HepG2 (cell line): ENCODE data around the gene NFIC.

Experiments
- CTCF ChIP-seq: sonication (generic); formaldehyde crosslinking; IDR thresholded peaks from 2 replicates; pipeline ENCODE4 v1.5.0; 2020; ENCODE audit warnings: mild to moderate bottlenecking, missing genetic modification reagents, moderate library complexity
- POLR2A ChIP-seq, 2 experiments: IDR thresholded peaks; 2 replicates each; pipeline ENCODE4 v1.6.1; 2011; ENCODE audit warnings: low read depth in 2 of 2, low read length in 2 of 2, mild to moderate bottlenecking in 1 of 2, moderate library complexity in 1 of 2; ENCODE audit not compliant: insufficient read depth in 1 of 2
- XRCC5 ChIP-seq: fragments of 200-400 bp; formaldehyde crosslinking; optimal IDR thresholded peaks from 2 replicates; pipeline ENCODE3; 2017; ENCODE audit warnings: mild to moderate bottlenecking, low read length
- ZNF75D ChIP-seq: sonication (generic); formaldehyde crosslinking; IDR thresholded peaks from 2 replicates; pipeline ENCODE4 v1.8.1; 2023; ENCODE audit warnings: missing genetic modification reagents, mild to moderate bottlenecking, borderline replicate concordance

- TF ChIP-seq POLR2A (IDR thresholded peaks at IDR 0.05; ENCODE audit: insufficient read depth in 1 of 2, low read depth in 2 of 2, low read length in 2 of 2) (no peak), XRCC5 (no peak), ZNF75D (no peak), CTCF (CRISPR knock-in tag) (no peak)
Observed at GRCh38 chr19:3351702-3352447, 14.5 kb upstream of the NFIC start.
